NCI-H2107 treated with DMSO at 0.1 percent for 48 hours (cell line): ENCODE data around the gene TMTC2.
"Not testable (repeated sequence)": the region's sequence is repeated elsewhere in the genome, so short reads cannot be mapped to it uniquely, and the experiment has no call there.

Source experiments
- DNase-seq: peaks from one replicate; lab custom pipeline; 2025; ENCODE audit not compliant: unreplicated experiment; lab: John Stamatoyannopoulos, UW

TMTC2 gene

DNA sequence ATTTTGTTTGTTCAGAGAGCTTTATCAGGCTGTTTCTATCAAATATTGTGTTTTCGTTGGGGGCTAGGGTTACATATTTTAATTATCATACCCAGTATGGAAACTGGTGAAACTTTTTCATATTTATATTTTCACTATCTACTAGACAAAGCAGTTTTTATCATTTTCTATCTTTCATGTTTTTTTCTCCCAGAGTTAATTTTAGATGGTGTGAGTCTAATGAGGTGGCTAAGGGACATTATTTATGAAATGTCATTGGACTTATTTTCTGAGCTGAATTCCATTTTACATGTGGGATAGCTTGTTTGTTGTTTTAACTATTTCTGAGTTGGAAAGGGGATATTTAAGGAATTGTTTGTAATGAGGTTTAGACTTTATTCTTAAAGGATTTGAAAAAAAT, 100.3 kb downstream of the TMTC2 start:
- DNase-seq, result no peak

DNA sequence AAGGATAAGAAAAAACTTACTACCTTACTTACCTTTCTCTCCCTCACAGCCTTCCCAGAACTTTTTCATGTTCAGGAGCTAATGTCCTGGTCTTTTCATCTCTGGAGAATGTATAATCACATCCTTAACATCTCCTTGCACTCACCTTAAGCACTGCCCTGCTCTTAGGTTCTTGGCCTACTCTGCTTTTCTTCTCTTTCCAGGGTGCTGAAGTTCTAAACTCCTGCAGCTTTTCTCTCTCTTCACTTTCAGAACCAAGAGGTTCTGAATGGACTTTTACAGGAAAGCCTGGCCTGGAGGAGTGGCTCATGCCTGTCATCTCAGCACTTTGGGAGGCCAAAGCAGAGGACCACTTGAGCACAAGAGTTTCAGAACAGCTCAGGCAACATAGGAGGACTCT, 101.9 kb downstream of the TMTC2 start:
- no peak for DNase-seq

DNA sequence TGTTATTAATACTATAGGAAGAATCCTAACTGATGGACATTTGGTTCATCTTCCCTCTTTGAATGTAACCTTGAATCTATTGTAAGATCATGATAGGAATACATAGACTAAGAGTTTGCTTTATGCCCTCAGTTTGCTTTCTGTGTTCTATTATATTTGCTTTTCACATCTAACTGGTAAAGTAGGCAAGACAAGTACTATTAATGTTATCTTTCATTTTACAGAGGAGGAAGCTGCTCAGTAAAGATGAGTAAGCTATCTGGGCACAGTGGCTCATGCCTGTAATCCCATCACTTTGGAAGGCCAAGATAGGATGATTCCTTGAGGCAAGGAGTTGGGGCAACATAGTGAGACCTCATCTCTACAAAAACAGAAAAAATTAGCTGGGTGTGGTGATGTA, 103.0 kb downstream of the TMTC2 start:
- no peak for DNase-seq

DNA sequence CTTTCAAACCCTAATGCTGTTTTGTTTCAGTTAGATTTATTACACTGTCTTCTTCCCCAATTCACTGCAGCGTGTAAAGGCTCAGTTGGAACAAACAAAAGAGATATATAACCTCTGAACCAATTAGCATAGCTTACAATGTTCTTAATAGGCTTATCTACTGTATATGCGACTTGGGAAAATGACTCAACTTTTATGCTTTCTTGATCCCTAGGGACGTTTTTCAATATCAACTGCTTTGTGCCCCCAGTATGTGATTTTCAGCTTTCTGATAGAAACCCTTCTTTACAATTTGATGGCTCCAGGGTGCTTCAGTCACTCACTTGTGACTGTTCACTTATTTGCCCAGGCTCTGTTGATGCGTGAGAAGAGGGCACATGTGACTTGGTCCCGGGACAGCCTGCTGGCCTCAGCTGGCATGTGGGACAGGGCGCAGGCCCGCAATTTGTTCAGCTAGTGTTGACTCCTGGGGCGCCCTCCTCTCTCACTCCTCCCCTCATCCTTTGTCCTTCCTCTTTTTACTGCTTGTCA, 107.1 kb downstream of the TMTC2 start:
- DNase-seq, result no peak

DNA sequence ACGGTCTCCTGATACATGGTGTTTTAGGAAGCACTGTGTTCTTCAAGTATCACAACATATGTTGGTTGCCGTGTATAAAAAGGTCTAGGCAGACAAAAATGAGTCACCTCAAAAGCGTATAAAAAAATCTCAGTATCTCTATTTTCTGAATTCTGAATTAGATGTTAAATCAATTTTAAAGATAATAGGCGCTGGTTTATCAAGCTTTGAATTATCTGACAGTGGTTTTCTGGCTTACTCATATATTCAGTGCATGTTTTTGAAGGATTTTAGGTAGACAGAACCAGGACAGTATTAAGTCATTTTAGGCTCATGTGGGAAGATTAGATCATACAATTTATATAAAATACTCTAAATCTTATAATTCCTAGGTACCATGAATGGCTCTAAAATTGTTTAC, 110.8 kb downstream of the TMTC2 start:
- no peak for DNase-seq

DNA sequence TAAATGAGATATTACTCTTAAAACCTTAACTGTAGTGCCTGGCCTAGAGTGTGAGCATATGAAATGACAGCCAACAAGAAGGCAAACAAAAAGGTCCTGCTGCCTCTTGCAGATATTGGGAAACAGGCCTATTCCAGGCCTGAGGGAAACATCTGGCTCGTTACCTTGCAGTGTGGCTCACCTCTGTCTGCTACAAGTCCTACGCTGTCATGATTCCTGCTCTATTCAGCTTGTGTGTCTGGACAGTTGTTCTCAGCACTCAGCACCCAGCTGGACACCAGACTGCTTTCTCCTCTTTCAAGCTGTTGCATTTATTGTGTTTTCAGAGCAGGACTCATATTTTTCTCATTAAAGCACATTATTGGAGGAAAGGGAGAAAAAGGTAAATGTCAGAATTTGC, 113.5 kb downstream of the TMTC2 start:
- no peak for DNase-seq

DNA sequence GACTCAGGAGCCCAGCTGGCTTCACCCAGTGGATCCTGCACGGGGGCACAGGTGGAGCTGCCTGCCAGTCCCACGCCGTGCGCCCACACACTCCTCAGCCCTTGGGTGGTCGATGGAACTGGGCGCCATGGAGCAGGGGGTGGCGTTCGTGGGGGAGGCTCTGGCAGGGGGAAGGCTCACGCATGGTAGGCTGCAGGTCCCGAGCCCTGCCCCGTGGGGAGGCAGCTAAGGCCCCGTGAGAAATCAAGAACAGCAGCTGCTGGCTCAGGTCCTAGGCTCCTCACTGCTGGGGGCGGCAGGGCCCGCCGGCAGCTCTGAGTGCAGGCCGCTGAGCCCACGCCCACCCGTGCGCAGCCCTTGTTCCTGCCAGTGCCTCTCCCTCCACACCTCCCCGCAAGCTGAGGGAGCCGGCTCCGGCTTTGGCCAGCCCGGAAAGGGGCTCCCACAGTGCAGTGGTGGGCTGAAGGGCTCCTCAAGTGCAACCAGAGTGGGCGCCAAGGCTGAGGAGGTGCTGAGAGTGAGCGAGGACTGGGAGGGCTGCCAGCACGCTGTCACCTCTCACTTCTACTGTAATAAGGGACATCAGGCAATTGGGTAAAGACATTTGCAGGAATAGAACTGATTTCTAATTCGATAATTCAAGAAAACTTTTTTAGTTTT, 115.4 kb downstream of the TMTC2 start:
- no peak for DNase-seq

DNA sequence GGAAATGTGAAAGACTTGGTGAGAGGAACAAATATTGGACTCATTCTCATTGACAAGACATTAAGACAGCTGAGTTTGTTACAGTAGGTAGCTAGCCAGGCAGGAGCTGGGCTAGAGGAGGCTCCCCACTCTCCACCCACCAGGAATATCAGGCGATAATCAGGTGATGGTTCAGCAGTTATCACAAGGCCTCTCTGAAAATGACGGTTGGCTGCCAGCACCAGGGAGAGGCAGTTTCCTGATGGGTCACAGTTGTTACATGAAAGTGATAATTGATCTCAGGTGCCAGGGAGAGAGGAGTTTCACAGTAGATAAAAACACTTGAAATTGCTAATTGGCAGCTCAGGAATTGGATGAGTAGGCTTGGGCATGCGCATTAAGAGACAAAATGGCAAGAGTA, 116.5 kb downstream of the TMTC2 start:
- DNase-seq, result no peak

DNA sequence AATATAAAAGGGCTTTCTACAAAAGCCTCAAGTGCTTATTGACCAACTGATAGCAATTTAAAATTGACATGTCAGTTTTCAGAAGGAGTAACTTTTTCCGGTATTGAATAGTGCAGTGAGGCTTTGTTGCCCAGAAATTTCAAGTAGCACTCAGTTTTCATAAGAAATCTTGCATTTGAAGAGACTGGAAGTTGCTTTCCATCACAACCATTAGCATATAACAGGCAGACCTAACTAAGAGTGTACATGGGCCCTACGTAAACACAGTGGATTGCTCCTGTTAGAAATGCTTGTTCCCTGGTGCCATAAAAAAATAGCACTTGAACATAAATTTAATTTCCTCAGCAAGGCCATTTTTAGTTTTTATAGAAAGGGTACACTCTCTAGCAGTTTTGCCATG, 117.9 kb downstream of the TMTC2 start:
- no peak for DNase-seq

DNA sequence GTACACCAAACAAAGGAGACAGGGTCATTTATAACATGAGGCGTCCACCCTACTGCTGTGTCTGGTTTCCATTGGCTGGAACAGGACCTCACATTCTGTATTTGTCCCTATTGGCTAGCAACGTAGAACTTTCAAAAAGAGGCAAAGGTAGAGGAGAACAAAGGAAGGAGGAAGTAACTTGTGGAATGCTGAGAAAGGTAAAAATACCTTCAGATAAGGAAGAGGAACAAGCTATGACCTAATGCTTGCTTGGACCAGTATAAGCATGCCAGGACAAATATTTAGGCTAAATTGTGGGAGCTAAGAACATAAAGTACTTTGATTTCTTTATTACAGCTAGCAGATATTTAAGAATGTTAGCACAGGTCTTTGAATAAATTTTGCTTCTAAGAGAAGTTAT, 118.3 kb downstream of the TMTC2 start:
- not testable (repeated sequence) for DNase-seq

DNA sequence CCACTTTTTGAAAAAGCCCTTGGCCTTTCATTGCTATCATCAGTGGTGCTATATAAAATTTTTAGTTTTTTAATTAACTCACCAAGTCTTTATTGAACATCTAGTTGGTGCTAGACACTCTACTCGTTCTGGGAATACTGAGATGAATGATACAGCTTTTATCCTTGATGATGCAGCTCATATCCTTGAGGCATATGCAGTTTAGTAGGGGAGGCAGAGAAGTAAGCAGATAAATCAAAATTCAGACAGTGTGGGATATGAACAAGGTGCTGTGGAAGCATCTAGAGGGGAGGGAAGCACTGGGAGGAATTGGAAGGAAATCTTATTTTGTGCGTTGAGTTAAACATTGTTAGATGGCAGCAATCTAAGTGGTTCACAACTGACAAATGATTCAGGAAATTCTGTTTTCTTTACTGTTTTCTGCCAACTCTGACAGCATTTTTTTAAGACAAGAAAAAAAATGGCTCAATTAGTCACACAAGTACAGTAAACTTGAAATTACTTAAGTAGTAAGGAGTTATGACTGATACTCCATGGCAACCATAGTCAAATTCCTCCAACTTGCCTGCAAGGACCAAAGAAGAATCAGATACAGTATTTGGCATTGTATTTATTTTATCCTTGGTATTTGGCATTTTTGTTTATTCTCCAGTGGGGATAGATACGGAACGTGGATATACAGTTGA, 119.2 kb downstream of the TMTC2 start:
- no peak for DNase-seq

DNA sequence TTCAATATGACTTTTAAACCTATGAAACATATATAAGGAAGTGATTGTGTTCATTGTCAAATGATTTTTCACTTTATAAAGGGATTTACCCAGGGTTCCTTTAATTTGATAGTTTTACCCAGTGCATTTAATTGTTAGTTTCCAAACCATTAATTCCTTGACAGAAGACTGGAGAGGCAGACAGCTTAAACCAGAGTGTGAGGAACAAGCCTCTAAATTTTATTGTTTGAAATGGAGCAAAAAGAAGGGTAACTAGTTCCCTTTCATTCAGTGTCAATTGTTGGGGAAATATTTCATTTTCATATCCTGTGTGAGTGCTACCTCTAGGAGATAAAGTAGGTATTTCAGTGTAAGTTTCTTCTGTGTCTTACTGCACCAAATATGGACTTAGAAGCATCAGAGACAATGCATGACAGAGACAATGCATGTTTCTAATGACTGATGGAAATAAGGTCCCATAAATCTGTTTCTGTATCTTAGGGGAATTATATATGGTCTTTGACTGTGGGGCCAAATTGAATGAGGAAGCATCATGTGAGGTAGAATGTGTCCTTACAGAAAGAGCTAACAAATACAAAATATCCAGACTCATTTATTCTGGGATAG, 120.5 kb downstream of the TMTC2 start:
- no peak for DNase-seq

DNA sequence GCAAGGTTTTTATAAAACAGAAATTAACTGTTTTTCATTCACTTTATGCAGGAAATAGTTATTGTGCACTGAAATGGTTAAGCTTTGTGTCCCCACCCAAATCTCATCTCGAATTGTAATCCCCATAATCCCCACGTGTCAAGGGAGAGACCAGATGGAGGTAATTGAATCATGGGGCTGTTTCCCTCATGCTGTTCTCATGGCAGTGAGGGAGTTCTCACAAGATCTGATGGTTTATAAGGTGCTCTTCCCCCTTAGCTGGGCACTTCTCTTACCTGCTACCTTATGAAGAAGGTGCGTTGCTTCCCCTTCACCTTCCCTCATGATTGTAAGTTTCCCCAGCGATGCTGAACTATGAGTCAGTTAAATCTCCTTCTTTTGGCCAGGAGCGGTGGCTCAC, 123.9 kb downstream of the TMTC2 start:
- no peak for DNase-seq

DNA sequence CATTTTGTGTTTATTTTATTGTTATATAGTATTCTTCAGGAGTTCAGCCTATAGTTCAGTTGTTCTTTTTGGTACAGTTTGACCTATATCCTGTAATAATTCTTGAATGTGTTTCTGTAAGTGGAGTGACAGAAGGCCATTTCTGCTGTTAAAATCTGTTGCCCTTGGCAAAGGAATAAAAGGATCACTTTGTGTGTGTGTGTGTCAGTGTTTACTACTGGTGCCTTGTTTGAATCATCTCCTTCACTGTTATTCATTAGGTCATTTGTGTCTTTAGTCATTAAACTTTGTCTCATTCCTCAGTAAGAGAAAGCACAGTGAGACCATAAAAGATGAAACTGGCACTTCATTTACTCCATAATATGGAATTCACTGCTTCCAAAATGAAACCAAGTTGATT, 130.7 kb downstream of the TMTC2 start:
- DNase-seq, result no peak

DNA sequence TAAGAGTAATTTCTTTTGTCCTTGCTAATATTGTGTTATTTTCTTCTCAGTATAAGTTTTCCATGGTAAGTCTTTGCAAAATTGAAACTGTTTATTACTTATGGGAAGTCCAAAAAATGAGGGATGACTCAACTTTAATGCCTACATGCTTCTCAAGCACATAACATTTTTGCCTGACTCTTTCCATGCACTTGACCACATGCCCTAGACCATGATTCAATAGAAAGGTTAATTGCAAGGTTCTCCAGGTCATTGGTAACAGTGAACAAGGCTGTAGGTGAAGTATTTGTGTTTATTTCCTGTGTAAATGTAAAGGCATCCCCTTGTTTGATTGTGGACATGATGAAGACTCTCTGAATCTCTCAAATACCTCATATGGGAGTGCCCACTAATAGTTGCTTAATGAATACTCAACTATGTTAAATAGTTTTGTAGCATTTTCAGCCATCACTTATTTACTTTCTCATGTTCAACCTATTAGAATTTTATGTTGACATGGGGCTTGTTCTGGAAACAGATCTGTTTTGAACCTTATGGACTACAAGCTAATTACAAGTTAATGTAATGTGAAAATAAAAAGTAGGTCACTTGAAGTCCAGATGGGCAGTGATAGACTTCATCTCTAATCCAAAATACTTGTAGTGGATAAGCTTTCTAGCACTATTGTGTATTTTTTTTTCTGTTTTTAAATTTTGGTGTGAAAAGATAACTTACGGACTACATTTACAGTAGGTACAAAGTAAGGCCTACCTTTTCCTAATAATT, 131.7 kb downstream of the TMTC2 start:
- DNase-seq, result no peak

DNA sequence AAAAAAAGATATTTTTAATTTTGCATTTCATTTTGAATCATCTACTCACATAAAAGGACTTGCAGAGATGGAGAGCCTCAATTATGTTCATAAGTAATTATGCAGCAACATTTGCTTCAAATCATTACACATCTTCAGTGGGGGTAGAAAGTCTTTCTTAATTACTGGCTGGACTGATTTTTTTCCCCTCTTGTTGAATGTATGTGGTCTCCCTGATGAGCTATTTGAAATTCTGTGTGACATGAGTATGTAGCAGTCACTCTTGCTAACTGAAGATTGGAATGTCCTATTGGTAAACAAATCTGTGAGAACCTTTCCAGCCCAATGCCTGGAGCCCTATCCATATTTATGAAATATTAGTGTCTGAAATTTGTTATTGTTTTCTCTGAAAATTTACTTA, 139.8 kb downstream of the TMTC2 start:
- no peak for DNase-seq

DNA sequence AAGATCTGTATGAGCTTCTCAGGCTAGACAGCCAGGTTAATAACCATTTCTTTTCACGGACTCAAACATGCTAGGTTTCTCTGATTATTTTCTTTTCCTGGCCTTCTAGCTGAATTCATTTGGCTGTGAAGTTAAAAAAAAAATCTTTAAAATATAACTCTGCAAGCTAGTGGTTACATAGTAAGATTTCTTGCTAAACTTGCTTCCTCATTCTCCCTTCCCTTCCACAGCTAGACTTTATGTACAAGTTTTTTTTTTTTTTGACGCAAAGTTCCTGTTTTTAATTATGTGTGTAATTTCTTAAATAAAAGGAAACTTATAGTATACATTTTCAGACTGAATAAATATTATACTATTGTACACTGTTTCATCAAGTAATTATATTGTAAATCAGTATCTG, 145.4 kb downstream of the TMTC2 start:
- DNase-seq, result no peak

DNA sequence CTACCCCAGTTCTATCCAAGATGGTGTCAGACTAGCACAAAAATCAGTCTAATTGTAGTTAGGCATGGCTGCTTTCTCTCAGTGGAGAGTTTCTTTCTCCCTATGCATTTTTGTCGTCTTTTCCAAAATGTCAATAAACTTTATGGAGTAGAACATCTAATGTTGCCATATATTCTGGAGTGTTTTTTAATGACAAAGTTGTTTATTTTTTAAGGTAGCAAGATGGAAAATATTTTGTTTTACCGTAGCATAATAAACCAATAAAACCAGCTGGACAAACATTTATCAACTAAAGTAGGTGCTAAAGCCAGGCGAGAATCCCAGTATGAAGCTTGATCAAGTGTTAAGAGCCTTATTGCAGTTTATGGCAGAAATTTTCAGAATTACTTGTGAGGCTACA, 146.3 kb downstream of the TMTC2 start:
- no peak for DNase-seq

DNA sequence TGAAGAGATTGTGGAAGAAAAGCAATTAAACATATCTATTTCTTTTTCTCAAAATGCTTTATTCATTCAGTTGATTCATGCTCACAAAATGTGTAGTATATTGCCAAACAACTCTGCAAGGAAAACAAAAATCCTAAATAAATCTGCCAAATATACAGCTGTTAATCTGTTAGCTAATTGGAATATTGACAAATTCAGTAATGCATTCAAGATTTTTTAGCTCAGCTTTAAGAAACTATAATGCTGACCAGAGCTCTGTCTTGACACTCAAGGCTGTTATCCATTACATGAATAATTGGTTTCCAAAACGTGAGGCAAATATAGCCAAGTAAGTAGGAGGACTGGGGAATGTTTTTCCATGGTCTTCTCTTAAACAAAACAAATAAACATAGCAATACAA, 146.8 kb downstream of the TMTC2 start:
- no peak for DNase-seq

DNA sequence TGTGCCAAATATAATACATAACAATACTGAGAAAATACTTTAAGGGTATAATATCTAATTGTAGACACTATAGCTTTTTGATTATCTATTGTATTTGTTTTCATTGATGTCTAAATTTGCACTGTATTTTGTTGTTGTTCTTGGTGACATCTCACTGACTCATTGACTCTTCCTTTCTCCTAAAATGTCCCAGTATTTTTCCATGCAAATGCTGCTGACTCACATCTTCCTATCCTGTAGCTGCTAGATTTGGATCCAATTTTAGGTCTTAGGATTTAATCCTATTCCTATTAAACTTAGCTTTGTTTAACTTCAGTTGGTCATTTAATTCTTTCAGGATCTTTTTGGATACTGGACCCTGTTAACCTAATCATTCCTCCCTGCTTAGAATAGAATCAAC, 148.5 kb downstream of the TMTC2 start:
- no peak for DNase-seq

DNA sequence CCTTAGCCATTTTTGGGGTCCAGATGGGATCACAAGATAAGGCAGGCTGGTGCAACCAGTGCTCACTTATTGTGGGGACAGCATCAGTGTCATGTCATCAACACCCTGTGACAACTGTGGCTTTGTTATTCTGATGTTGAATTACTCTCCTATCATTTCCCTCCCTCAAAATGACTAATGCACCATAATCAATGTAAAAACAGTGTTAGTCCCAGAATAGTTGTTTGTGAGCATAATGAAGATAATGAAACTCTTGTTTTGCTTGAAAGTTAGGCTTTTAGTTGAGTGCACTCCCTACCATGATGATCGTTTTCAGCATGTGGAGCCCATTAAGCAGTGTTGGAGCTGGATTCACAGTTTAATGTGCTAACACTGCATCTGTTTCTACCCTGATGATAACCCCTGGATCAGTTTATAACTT, 151.4 kb downstream of the TMTC2 start:
- DNase-seq, result no peak

DNA sequence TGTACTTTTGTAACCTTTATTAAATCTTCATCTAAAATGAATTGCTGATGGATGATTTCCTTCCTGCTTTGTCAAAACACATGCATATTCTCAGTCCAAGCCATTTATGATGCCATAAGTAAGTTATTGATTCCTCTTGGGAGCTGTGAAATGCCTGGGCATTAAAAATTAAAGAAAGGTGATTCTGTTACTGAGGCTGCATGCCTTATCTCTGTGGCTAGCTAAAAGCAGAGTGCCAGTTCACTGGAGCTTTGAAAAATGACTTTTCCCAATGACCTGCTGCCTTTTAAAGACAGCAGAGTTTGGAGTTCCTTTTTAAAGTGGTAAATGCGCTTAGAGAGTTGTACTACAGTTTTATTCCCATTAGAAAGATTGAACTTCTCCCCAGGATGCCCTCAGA, 152.1 kb downstream of the TMTC2 start:
- no peak for DNase-seq
